SKM-1 (cell line): ENCODE data around the gene MMAB.

Experiments
- DNase-seq: peaks from one replicate; lab custom pipeline; 2025; ENCODE audit not compliant: unreplicated experiment; lab: John Stamatoyannopoulos, UW

MMAB gene

DNA sequence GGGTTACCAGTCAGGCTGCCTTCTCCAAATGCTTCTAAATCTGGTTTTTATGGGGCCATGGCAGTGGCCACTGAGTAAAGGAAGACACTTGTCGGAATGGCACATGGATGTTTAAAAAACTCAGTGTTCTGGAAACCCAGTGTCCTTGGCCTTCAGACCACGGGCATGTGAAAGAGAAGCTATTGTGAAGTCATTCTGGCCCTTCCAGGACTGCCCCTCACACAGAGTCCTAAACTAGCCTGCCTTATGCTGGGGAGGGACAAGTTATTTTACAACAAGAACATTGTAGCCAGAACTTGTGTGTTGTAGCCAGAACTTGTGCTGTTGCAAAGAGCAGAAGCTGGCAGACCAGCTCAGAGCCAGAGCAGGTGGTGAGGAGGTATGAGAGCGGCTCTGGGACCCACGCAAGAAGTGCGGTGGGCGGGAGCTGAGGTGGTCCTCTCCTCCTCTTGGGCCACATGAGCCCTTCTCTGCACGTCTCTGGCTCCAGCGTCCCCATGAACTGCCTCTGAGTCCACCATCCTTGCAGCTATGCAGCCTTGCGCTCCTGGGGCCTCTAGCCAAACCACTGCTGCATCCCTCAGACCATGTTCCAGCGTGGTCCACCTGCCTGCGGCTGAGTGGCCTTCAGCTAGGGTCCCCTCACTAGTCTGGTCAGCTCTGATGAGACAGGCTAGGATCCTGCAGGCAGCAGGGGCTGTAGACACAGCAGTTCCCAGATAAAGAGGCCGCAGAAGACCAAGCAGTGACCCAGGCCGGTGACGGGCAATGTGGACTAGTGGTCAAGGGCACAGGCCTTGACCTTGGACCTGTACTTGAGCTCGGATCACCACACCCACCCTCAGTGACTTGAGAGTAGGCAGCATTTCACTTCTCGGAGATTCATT lies 32.5 kb downstream of the MMAB start:
- DNase-seq = no peak

DNA sequence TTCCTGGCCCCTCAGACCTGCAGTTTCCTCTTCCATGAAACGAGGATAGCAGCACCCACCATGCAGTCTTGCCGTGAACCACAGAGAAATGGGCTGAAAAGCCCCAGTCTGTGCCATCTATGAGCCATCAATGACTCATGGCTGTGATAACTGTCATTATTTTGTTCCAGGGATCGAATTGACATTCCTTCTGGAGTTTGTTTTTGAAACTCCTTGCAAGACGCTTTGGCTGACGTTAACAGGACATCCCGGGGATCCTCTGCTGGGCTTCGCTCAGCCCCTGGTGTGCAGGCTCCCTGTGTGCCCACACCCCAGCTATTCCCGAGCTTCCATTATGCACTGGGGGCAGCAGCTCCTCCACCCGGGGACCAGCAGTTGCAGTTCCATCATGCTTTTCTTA lies 33.8 kb downstream of the MMAB start:
- no peak for DNase-seq

DNA sequence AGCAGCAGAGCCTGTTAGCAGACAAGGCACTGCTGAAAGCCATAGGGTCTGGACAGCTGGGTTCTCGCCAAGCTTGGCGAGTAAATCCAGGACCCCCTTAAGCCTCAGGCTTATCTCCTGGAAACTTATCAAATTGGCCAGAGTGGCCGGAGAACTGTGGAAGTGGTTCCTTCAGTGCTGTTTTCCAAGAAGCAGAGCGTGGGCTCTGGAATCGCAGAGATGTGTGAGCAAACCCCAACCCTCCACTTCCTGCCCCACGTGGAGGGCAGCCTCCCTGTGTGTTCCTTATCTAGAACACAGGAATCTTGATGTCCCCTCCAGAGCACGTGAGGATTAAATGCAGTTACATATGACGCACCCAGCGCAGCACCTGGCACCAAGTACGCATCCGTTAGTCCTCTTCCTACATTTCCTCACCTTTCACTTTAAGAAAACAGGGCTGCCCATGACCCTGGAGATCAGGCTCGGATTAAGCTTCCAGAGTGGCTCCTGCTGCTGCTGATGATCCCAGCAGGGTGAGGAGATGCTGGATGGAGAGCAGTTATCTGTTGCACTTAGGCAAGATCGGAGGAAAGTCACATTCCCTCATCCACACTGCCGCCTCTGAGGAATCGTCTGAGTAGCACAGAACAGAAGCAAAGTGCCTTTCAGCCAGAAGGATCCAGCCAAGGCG lies 35.0 kb downstream of the MMAB start:
- DNase-seq = no peak

DNA sequence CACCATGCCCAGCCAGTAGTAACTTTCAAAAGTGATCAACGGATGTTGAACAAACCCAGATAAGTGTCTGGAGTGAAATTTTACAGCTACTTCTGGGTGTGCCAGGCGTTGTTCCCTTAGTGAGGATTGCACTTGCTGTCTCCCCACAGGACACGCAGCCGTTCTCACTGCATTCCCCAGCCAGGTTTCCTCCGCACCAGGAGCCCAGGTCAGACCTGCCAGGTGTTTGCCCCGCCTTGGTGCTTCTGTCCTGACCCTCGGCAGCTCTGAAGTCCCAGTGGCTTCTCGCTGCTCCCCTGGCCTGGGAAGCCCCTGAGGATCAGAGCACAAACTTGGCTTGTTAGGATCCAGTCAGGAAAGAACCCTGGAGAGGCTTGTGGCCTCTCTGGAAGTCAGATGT lies 36.2 kb downstream of the MMAB start:
- DNase-seq = no peak

DNA sequence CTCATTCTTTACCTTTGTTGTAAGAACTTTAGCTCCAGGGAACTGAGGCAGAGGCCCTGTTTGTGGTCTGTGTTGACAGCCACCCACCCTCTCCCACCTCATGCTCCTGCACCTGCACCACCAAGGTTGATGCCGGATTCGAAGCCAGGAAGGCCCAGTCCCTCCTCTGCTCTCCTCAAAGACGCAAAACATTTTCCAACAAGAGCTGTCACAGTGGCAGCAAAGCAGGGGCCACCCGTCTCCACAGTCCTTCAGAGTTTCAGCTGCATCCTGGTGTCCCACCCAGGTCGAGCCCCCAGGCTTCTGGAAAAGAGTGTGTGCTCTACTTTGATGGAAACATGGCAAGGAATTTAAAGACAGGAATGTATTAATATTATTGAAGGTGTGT lies 37.4 kb downstream of the MMAB start:
- DNase-seq = no peak

DNA sequence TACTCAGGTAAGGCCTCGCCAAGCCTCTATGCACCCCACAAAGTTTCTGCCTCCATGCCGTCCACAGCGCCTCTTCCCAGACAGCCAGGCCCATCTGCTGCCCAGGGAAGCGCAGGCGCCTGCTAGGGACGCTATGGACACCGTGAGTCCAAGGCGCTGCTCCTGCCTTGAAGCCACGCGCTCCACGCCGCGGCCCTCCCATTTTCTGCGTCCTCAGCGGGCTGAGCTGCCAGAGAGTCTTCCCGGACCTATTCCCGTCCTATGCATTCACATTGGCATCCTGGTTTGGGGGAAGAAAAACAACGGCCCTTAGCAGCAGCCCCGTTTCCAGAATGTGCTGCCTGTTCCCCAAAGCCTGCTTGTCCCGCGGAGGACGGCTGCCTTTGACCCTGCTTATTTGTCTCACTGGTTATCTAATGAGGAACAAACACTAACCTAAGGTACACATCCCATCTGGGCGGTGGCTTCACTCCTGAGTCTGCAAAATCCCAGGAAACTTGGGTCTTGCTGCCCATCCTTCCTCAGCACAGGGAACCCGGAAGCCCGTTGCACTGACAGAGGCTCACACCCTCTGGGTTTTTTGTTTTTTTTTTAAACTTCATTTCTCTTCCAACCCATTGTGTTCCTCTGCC lies 38.0 kb downstream of the MMAB start:
- DNase-seq = no peak

DNA sequence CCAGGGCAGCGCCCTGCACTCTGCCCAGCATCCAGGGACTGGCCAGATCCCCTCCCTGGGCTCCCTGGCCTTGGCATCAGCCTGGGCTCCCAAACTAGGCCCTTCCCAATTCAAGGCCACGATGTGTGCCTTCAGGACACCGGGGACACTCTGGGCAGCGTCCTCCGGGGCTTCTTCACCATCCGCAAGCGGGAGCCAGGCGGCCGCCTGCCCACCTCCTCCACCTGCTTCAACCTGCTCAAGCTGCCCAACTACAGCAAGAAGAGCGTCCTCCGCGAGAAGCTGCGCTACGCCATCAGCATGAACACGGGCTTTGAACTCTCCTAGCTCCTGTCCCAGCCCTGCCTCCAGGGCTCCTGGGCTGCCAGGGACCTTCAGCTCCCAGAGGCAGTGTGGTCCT lies 38.8 kb downstream of the MMAB start:
- no peak for DNase-seq

DNA sequence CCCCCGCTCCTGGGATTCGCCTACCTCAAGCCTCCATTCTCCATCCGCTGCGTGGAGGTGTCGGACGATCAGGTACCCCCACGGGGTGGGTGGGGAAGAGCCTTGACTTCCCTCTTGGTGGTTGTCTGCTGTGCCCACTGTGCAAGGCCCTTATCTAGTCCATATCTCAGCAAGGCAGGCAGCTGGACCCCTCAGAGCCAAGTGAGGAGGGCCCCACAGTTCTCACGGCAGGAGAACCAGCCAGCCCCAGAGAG lies 39.9 kb downstream of the MMAB start:
- no peak for DNase-seq

DNA sequence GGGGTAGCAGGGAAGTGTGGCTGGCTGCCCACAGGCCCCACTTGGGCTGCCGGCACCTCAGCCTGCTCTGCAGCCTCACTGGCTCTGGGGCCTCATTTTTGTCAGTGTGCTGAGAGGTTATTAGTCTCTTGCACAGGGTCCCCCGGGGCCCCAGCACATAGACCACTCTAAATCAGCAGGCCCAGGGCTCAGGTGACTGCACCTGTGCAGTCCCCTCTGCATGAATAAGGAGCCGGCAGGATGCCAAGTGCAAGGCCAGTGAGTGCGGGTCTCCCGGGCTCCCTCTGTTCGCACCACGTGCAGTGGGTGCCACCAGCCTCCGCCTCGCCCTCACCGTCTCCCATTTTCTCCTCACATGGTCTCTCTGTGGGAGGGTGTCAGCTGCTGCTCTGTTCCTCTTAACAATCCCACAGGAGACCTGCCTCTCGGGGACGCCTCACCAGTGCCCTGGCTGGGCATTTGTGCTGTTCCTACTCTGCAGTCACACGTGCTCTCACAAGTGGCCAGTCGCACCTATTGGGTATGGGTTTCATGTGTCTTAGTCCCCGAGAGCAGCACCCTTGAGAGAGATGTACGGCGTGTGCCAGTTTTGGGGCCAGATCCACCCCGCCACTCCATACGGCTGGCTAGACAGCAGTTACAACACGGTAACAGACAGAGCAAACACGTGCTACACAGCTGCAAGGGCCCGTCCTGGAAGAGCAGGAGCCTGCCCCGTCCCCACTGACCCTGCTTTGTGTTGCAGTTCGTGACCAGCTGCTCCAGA lies 40.4 kb downstream of the MMAB start:
- no peak for DNase-seq

DNA sequence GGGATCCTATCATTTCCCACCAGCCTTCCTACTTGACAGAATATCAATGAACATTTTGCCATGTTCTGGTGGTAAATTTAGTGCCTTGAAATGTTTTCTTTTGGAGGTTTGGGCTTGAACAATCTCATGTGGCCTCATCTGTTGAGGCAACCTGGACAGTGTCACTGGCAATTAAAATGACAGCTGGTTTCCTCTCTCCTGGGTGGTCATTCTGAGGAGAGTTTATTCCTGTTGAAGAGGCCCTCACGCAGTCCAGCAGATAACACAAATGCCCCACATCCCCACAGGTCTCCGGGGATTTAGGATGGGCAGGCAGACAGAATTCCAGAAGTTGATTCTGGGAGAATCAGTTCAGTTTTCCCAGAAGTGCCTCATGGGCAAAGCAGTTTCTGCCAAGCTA lies 41.9 kb downstream of the MMAB start:
- DNase-seq = no peak

DNA sequence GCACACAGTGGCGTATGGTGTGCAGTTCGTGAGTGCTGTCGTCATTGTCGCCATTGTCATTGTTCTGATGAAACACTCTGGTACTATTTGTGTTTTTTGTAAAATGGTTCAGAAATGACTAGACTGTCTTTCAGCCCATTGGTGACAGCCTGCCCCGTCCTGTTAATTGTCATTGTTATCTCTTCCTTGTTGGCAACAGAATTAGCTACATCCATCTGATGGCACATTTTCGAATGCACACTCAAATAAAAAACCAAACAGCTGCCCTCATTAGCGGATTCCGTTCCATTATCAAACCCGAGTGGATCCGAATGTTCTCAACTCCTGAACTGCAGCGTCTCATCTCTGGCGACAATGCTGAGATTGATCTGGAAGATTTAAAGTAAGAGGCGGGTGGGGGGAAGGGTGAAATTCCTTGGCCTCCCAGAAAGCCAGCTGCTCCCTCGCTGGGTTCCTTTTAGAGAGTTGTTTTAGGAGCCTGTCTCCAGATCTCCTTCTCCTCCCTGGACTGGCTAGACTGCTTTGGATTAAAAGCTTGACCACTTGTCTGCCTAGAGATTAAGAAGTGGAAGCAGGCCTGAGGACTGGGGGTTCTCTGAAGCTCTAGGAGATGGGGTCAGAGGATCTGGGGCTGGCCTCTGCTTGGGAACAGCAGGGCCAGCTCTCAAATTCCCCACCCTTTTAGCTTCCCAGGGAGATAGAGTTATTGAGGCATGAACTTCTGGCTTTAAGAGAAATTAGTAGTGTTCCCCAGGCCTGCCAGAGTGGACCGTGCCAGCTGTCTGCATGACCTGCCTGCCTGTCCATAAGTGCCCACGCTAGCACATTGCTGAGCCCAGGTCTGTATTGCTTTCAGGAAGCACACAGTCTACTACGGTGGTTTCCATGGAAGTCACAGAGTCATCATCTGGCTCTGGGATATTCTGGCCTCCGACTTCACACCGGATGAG lies 43.3 kb downstream of the MMAB start:
- no peak for DNase-seq

DNA sequence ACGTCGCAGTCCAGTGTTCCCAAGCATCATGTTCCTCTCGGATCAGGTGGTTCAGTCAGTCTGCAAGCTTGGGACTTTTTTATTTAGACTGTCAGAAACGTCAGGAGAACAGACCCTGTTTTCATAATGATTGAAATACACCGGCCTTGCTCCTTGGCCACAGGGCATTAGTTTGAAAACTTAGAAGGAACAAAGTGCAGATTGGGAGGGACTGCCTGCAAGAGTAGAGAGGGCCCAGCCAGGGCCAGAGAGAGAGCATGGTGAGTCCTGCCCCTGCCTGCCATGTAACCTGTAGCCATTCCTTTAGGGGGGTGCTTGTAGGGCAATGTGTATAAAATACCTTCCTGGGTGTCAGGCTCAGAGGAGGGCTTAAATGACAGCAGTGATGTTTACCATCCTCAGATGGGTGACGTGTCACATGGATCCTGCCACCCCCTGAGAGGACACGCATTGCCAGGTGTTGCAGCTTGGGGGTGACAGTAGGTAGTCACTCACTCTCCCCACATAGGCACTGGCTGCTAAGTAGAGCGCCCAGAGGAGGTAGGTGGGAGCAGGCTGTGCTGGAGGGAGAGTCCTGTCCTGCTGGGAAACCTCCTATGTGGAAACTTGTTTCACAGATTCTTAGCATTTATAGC lies 45.7 kb downstream of the MMAB start:
- no peak for DNase-seq

DNA sequence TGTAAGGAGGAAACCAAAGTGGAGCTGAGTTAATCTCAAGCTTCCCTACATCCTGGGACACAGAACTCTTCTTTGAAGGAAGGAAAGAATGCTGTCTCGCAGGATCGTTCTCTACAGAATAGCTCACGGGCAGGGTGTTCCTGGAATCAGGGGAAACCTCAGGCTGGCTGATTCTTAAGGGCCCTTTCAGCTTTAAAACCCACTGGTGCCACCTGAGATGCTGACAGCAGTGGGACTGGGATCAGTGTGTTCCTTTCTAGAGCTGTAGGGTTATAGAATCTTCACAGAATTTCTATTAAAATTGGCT lies 48.1 kb downstream of the MMAB start:
- no peak for DNase-seq

DNA sequence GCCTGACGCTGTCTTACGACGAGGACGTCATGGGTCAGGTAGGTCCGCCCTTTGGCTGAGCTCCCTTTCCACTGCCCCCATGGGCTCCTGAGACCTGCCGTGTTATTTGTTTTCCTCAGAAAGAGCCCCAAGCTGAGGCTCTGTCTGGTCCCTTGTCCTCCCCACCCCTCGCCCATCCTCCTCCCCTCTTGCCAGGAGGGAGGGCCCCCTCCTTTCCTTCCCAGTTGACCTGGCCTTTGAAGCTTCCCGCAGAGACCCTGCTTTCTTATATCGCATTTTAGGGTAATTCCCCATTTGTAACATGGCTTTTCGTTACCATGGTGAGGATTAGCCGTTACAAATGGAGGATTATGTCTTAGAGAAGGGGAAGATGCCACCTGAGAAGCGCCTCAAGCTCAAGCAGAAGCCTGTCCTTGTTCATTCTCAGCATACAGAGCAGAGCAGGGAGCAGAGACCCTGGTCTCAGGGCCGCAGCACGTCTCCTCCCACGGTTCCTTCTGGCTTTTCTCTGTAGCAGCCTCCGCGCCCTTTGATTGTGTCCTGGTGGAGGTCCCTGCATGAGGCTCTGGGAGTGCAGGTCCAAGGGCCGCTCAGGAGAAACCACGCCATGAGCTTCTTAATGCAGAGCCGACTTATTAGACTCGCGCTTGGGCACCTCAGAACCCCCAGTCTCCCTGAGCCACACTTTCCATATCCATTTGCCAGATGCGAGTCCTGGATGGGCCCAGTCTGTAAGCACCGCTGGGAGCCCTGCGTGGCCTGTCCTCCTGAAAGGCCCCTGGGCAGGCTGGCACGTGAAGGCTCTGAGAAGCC lies 48.6 kb downstream of the MMAB start:
- DNase-seq = no peak

DNA sequence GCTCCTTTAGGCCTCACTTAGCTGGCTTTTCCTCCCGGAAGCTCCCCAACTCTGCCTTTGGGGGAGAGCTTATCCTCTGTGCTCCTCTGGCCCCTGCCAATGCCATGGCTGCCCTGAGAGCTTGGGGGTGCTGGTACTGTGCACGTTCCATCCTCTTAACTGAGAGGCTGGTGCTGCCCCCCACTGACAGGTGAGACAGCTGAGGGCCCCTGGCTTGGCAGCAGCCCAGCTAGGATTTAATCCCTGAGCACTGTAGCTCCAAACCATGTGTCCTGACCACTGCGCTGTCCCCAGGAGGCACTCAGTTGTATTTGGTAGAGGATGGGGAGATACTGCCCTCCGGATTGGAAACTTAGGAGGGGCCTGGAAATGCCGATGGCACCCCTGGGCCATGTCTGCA lies 49.8 kb downstream of the MMAB start:
- no peak for DNase-seq

DNA sequence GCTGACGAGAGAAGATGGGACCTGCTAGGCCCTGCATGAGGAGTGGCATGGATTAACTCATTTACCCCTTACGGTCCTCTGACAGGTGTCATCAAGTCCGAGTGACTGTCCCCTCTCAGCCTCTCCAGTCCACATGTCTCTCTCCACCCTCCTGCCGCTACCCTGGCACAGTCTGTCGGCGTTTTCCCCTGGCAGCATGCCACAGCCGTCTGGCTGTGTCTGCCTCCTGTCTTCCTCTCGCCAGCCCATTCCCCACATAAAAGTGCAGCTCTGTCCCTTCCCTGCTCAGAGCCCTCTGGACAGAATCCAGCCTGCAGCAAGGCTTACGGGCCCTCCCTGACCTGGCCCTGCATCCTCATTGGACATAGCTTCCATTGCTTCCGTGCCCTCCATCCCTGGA lies 50.2 kb downstream of the MMAB start:
- DNase-seq = no peak

DNA sequence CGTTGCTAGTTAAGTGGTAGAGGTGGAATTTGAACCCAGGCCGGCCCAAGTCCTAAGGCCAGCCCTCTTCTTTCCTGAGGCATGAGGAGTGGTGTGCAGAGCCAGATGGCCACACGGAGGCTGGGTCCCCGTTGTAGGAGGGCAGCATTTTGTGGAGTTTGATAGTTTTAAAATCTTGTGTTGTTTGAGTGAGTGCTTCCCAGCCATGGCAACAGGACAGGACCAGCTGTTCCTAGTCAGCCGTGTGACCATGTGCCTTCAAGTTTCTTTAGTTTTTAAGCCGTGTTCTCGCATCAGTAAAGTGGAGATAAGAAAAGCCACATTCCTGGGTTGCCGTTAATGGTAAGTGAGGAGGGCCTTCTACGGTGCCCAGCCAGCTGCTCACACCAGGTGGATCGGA lies 51.5 kb downstream of the MMAB start:
- DNase-seq = no peak

DNA sequence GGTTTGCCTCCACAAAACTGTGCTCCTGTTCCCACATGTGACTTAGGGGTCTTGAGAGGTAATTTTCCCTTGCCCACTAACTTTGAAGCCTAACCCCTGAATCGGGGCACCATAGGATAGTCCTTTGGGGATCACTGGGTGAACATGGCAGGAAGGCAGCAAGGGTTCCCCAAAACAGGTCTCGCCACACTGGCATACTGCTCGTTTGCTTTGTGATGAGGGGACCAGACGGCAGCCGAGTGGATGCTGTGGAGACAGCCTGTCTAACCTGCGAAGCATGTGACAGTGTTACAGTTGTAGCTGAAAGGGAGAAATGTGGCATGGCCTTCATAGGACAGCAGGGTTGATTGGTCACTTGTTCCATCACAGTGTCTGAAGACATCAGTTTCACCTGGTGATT lies 53.5 kb downstream of the MMAB start:
- DNase-seq = no peak

DNA sequence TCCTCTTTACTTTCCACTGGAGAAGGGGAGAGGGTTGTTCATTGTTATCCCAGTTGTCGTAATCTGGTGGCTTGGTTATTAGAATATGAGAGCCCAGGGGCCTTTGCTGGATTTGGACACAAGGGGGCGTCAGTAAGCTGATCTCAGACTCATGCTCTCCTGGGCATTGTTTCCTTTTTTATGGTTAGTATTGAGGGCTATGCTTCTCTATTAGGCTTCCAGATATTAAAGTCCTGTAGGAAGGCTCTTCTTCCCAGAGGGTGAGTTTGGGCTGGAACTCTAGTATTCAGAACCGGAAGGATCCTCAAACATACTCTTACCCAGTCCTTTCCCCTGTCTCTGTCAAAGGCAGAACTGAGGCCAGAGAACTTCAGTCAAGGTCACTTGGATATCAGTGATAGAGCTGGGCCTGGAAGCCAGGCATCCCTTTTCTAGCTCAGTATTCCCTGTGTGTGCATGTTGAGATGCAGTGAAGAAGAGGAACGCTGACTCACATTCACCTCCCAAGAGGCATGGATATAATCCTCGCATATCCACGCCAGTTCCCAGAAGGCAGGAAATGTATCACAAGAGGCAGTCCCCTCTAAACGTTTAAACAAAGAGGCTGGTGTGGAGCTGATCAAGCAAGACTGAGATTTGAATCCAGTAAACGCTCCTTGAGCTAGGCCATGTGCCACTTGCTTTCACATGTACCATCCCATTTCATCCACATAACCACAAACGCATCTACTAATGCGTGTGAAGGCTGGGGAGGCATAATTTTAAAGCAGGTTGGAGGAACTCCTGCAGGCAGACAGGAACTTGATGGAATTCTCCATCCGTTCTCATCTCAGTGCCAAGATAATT lies 54.3 kb downstream of the MMAB start:
- DNase-seq = peak; percentile 2
